Panc1 (cell line): Measurements from ENCODE around the gene AGER. TPM values are rescaled to one million over a fixed set of nuclear protein-coding genes. Genes with fewer than 3 reads are reported as not detected.

Experiments
- ATAC-seq: fragments of 200-7000 bp; cut with Tn5 transposase; 2 replicates; pipeline ENCODE4 v1.9.1; 2020; ENCODE audit warnings: mild to moderate bottlenecking, moderate library complexity
- BruUV-seq: library from RNA; stranded (reverse); fragments of 400-500 nt; replicated peaks from 2 replicates; lab custom pipeline; 2021; lab: Mats Ljungman, UMichigan
- CTCF ChIA-PET: fragments of 300-600 bp; sonication (Branson Sonifier 250); formaldehyde crosslinking; loops from one replicate; lab custom pipeline; 2022; ENCODE audit warnings: antibody characterized with exemption; lab: Charles Lee
- POLR2A ChIA-PET: fragments of 300-600 bp; sonication (Branson Sonifier 250); formaldehyde crosslinking; loops from one replicate; lab custom pipeline; 2022; ENCODE audit warnings: antibody characterized with exemption; lab: Charles Lee
- DNase-seq: peaks from one replicate; pipeline ENCODE4 v3.0.0-alpha.2; 2010; ENCODE audit warnings: low read depth, low spot score
- H3K27ac ChIP-seq: 2 replicates; pipeline ENCODE4 v1.5.1; 2011; ENCODE audit warnings: mild to moderate bottlenecking, low read length, inconsistent platforms
- H3K27me3 ChIP-seq: fragments of 200-500 bp; sonication (Bioruptor generic); 2 replicates; pipeline ENCODE4 v1.6.0; 2014; ENCODE audit warnings: low read length, inconsistent platforms; ENCODE audit not compliant: control insufficient read depth, insufficient read depth
- H3K36me3 ChIP-seq: fragments of 200-500 bp; sonication (Bioruptor generic); 2 replicates; pipeline ENCODE4 v1.5.1; 2014; ENCODE audit warnings: inconsistent platforms, mild to moderate bottlenecking, low read length, moderate library complexity; ENCODE audit not compliant: control insufficient read depth, insufficient read depth
- H3K4me1 ChIP-seq: 2 replicates; pipeline ENCODE4 v1.5.1; 2011; ENCODE audit warnings: inconsistent platforms, mild to moderate bottlenecking, low read length, moderate library complexity; ENCODE audit not compliant: control insufficient read depth, insufficient read depth
- H3K4me3 ChIP-seq, 2 experiments: 2 replicates each; pipeline ENCODE4 v1.5.1; 2011 to 2012; ENCODE audit warnings: low read depth in 2 of 2, low read length in 2 of 2, mild to moderate bottlenecking in 2 of 2, inconsistent platforms in 1 of 2, moderate library complexity in 1 of 2
- H3K9me3 ChIP-seq: fragments of 200-500 bp; sonication (Bioruptor generic); 2 replicates; pipeline ENCODE4 v1.5.1; 2014; ENCODE audit warnings: low read depth, mild to moderate bottlenecking, inconsistent platforms, low read length, moderate library complexity; ENCODE audit not compliant: control insufficient read depth, insufficient read depth
- POLR2AphosphoS5 ChIP-seq: IDR thresholded peaks from 2 replicates; pipeline ENCODE4 v1.6.1; 2012; ENCODE audit warnings: mild to moderate bottlenecking, low read depth, low read length, moderate library complexity
- SIN3A ChIP-seq: IDR thresholded peaks from 2 replicates; pipeline ENCODE4 v1.6.1; 2012; ENCODE audit warnings: low read depth, mild to moderate bottlenecking, low read length, moderate library complexity, borderline replicate concordance; ENCODE audit not compliant: insufficient read depth
- TCF7L2 ChIP-seq: IDR thresholded peaks from 2 replicates; pipeline ENCODE4 v1.6.1; 2011; ENCODE audit warnings: mild to moderate bottlenecking, low read depth, low read length, inconsistent platforms
- in situ Hi-C: cut with HindIII; loops from 2 replicates; pipeline ENCODE4 v1.10.0; 2016; ENCODE audit warnings: low sequenced_read_pairs, low pct_unique_long_range_greater_than_20kb
- intact Hi-C: fragments of 100-400 bp; cut with micrococcal nuclease; formaldehyde crosslinking; loops from one replicate; pipeline ENCODE4 v1.10.0; 2022; ENCODE audit not compliant: unreplicated experiment
- microRNA-seq: library from miRNA; unstranded; fragments of <30 nt; microRNA quantifications from one replicate; pipeline ENCODE4 v1.1.0, GENCODE V29; 2020; ENCODE audit not compliant: unreplicated experiment
- total RNA-seq: library from RNA; stranded (reverse); gene quantifications from one replicate; pipeline ENCODE4 v1.2.1, GENCODE V29; 2021; ENCODE audit not compliant: unreplicated experiment
- TF ChIP-seq, protein P1 (sequence below), 2 experiments: IDR thresholded peaks; 2 replicates each; pipeline ENCODE4 v1.6.1; 2011 to 2012; ENCODE audit warnings: low read depth in 2 of 2, control low read depth in 1 of 2, low read length in 1 of 2, mild to moderate bottlenecking in 1 of 2, moderate library complexity in 1 of 2; ENCODE audit not compliant: insufficient read depth in 1 of 2

The AGER gene
- total RNA-seq, 1 experiment from 2014 or later = 3.7 TPM

DNA sequence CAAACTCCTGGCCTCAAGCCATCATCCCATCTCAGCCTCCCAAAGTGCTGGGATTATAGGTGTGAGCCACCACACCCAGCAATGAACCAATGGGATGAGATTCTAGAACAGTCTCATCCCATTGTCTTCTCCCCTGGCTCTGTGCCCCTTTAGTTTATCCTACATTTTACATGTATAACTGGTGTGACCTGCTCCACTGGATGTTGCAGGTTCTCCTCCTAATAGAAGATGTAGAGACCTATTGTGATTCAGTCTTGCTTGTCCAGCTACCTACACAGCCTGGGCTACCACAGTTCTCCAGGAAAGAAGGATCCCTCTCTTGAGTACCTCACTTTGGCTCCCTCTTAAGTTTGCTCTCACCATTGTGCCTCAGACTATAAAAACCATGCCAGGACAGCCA, 51.9 kb downstream of the AGER start:
- ChIA-PET POLR2A (interaction anchor here (0.6 kb wide), 1 partner anchor 20 kb away, joined by 8 read pairs; no protein-coding TSS in a partner anchor), CTCF (no interaction called here)
- Histone ChIP-seq H3K27ac (no peak overlapping the region), H3K4me1 (peaks cover 16% of the 10 kb centered on the region), H3K36me3 (no peaks in the 10 kb centered on the region; the same call in 1 of the 2 replicates), H3K9me3 (no peaks in the 10 kb centered on the region), H3K4me3 (no peak overlapping the region), H3K27me3 (no peaks in the 10 kb centered on the region)
- no TSS peak for BruUV-seq
- in situ Hi-C loops (no loop called here), intact Hi-C loops (no loop called here)
- no peak for DNase-seq
- ATAC-seq = no peak
- TF ChIP-seq, protein P1, sequence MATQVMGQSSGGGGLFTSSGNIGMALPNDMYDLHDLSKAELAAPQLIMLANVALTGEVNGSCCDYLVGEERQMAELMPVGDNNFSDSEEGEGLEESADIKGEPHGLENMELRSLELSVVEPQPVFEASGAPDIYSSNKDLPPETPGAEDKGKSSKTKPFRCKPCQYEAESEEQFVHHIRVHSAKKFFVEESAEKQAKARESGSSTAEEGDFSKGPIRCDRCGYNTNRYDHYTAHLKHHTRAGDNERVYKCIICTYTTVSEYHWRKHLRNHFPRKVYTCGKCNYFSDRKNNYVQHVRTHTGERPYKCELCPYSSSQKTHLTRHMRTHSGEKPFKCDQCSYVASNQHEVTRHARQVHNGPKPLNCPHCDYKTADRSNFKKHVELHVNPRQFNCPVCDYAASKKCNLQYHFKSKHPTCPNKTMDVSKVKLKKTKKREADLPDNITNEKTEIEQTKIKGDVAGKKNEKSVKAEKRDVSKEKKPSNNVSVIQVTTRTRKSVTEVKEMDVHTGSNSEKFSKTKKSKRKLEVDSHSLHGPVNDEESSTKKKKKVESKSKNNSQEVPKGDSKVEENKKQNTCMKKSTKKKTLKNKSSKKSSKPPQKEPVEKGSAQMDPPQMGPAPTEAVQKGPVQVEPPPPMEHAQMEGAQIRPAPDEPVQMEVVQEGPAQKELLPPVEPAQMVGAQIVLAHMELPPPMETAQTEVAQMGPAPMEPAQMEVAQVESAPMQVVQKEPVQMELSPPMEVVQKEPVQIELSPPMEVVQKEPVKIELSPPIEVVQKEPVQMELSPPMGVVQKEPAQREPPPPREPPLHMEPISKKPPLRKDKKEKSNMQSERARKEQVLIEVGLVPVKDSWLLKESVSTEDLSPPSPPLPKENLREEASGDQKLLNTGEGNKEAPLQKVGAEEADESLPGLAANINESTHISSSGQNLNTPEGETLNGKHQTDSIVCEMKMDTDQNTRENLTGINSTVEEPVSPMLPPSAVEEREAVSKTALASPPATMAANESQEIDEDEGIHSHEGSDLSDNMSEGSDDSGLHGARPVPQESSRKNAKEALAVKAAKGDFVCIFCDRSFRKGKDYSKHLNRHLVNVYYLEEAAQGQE (IDR thresholded peaks at IDR 0.05; ENCODE audit: insufficient read depth in 1 of 2, low read depth in 2 of 2, low read length in 1 of 2) = no peak
- TF ChIP-seq POLR2AphosphoS5 (no peak), SIN3A (no peak), TCF7L2 (no peak)

DNA sequence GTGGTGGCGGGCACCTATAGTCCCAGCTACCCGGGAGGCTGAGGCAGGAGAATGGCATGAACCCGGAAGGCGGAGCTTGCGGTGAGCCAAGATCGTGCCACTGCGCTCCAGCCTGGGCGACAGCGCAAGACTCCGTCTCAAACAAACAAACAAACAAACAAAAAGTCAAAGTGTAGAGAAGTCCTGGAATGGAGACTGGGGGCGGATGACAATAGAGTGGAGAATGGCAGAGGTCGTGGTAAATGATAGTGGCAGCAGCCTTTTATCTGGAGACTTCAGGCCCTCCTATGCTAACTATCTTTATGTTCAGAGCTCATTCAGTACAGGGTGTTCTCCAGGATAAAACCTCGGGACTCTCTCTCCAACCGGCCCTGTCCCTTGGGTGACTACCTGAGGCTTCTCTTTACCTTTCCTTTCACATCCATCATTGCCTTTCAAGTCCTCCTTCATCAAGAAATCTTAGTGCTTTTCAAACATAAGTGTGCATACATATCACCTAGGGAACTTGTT, 52.6 kb downstream of the AGER start:
- no peaks in the 10 kb centered on the region for H3K27me3 ChIP-seq
- no peak overlapping the region for H3K27ac ChIP-seq
- H3K4me1 ChIP-seq = peaks cover 21% of the 10 kb centered on the region
- no peak for ATAC-seq
- DNase-seq = no peak
- H3K9me3 ChIP-seq = no peaks in the 10 kb centered on the region
- no peaks in the 10 kb centered on the region; the same call in 1 of the 2 replicates for H3K36me3 ChIP-seq
- TF ChIP-seq, protein P1 (IDR thresholded peaks at IDR 0.05; ENCODE audit: insufficient read depth in 1 of 2, low read depth in 2 of 2, low read length in 1 of 2) = no peak
- in situ Hi-C loops = no loop called here
- H3K4me3 ChIP-seq = no peak overlapping the region
- intact Hi-C loops = no loop called here
- ChIA-PET POLR2A (no interaction called here), CTCF (no interaction called here)
- BruUV-seq = no TSS peak

Small RNAs within 50 kb of the gene (microRNA-seq; reads per million reads assigned to microRNA genes)
- 7.0 reads per million, percentile 21 among the genes with 10 or more reads in this experiment for gene MIR6721
- gene MIR6833 = not detected

Other genes starting within 250 kb of the AGER start
- 5.6 TPM for gene CFB, start 238.2 kb downstream of the AGER start, total RNA-seq
- gene NELFE, start 225.3 kb downstream of the AGER start, total RNA-seq = 94.9 TPM
- 121 TPM for gene SKIC2, start 225.1 kb downstream of the AGER start, total RNA-seq
- 38.1 TPM for gene DXO, start 212.1 kb downstream of the AGER start, total RNA-seq
- gene C4A, start 202.2 kb downstream of the AGER start, total RNA-seq = 8.1 TPM
- 8.8 TPM for gene C4B, start 169.5 kb downstream of the AGER start, total RNA-seq
- 1.1 TPM for gene CYP21A2, start 145.8 kb downstream of the AGER start, total RNA-seq
- 1.8 TPM for gene TNXB, start 74.9 kb downstream of the AGER start, total RNA-seq
- 127 TPM for gene ATF6B, start 56.0 kb downstream of the AGER start, total RNA-seq
- gene FKBPL, start 54.0 kb downstream of the AGER start, total RNA-seq = 7.4 TPM
- 1.3 TPM for gene PRRT1, start 32.3 kb downstream of the AGER start, total RNA-seq
- gene PPT2, start 30.1 kb downstream of the AGER start, total RNA-seq = 20.1 TPM
- gene EGFL8, start 19.7 kb downstream of the AGER start, total RNA-seq = 11.1 TPM
- 88.4 TPM for gene AGPAT1, start 8.2 kb downstream of the AGER start, total RNA-seq
- gene RNF5, start 5.8 kb downstream of the AGER start, total RNA-seq = 82.3 TPM
- gene PBX2, start 5.9 kb upstream of the AGER start, total RNA-seq = 76.2 TPM
- gene GPSM3, start 8.4 kb upstream of the AGER start, total RNA-seq = 2.0 TPM
- gene NOTCH4, start 39.8 kb upstream of the AGER start, total RNA-seq = 2.0 TPM
- gene TSBP1, start 187.7 kb upstream of the AGER start, total RNA-seq = not detected
- gene BTNL2, start 222.9 kb upstream of the AGER start, total RNA-seq = not detected